ENCODE measurements around the gene C1orf167. TPM values are rescaled to one million over a fixed set of nuclear protein-coding genes. Genes with fewer than 3 reads are reported as not detected.

C1orf167 gene
- total and polyA plus RNA-seq, 3 experiments from 2014 or later, result 0.81 TPM; not detected in 2

DNA sequence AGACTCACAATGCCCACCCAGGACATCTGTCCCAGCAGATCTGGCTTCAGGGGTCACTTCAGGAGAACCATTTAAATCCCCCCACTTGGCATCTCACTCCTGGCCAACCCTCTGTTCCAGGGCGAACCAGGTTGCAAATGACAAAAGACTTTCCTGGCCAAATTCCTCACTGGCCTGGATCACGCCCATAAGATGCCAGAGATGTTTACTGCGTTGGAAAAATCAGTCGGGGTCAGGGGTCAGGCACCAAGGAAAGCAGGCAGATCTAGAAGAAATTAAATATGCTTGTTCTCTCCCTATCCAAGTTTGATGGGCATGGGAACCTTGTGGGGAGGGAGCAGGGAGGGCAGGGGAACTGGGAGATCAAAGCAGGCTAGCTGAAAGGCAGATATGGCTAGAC, 40.7 kb upstream of the C1orf167 start:
- Histone ChIP-seq H3K9me3 (ENCODE audit: low read length) (no peaks in the 10 kb centered on the region), H3K36me3 (ENCODE audit: insufficient read depth, low read length) (no peaks in the 10 kb centered on the region), H3K4me3 (ENCODE audit: low read length) (no peak overlapping the region), H3K27ac (ENCODE audit: low read depth, low read length) (no peak overlapping the region), H3K4me1 (ENCODE audit: insufficient read depth, low read length) (peaks cover 20% of the 10 kb centered on the region), H3K27me3 (ENCODE audit: insufficient read depth, low read length, poor library complexity, severe bottlenecking) (no peaks in the 10 kb centered on the region)
- no peak overlapping the region for H3K4me3 Mint-ChIP-seq
- ChIA-PET POLR2A (no interaction called here), CTCF (interaction anchor here (1.5 to 12.3 kb wide), 5 partner anchors 17 to 77 kb away, joined by 3 to 152 read pairs (median 17); partner anchors contain the start of genes FBXO2, FBXO44, FBXO6 and MAD2L2)
- no peak overlapping the region for H3K27ac Mint-ChIP-seq
- H3K36me3 Mint-ChIP-seq, result no peaks in the 10 kb centered on the region
- no peaks in the 10 kb centered on the region for H3K27me3 Mint-ChIP-seq
- no peaks in the 10 kb centered on the region for H3K9me3 Mint-ChIP-seq
- H3K4me1 Mint-ChIP-seq, result peaks cover 12 to 22% (median 16%) of the 10 kb centered on the region in 3 donors
- no peak for DNase-seq

- Mint-ChIP-seq H3K27me3 (no peaks in the 10 kb centered on the region), H3K4me3 (no peak overlapping the region), H3K27ac (no peak overlapping the region), H3K9me3 (no peaks in the 10 kb centered on the region), H3K4me1 (peaks cover 12 to 22% (median 16%) of the 10 kb centered on the region in 3 donors), H3K36me3 (no peaks in the 10 kb centered on the region)
- H3K27ac ChIP-seq (ENCODE audit: low read depth, low read length), result no peak overlapping the region
- no peak overlapping the region for H3K4me3 ChIP-seq (ENCODE audit: low read length)
- no peaks in the 10 kb centered on the region for H3K27me3 ChIP-seq (ENCODE audit: insufficient read depth, low read length, poor library complexity, severe bottlenecking)
- H3K4me1 ChIP-seq (ENCODE audit: insufficient read depth, low read length), result peaks cover 20% of the 10 kb centered on the region
- H3K9me3 ChIP-seq (ENCODE audit: low read length), result no peaks in the 10 kb centered on the region
- ChIA-PET POLR2A (no interaction called here), CTCF (interaction anchor here (1.0 to 12.3 kb wide), 5 partner anchors 12 to 79 kb away, joined by 3 to 152 read pairs (median 3); partner anchors contain the start of genes FBXO2, FBXO44 and FBXO6)
- no peak for DNase-seq
- no peaks in the 10 kb centered on the region for H3K36me3 ChIP-seq (ENCODE audit: insufficient read depth, low read length)
Measured at GRCh38 chr1:11722538-11722937, 39.5 kb upstream of the C1orf167 start.

- no peaks in the 10 kb centered on the region for H3K36me3 Mint-ChIP-seq
- H3K4me1 Mint-ChIP-seq, result peaks cover 17 to 27% (median 19%) of the 10 kb centered on the region in 3 donors
- H3K27ac Mint-ChIP-seq, result peak overlapping the region in 1 of 8 donors; percentile 27
- Histone ChIP-seq H3K4me3 (ENCODE audit: low read length) (no peak overlapping the region), H3K27ac (ENCODE audit: low read depth, low read length) (no peak overlapping the region), H3K27me3 (ENCODE audit: insufficient read depth, low read length, poor library complexity, severe bottlenecking) (no peaks in the 10 kb centered on the region), H3K36me3 (ENCODE audit: insufficient read depth, low read length) (no peaks in the 10 kb centered on the region), H3K9me3 (ENCODE audit: low read length) (no peaks in the 10 kb centered on the region), H3K4me1 (ENCODE audit: insufficient read depth, low read length) (peaks cover 30% of the 10 kb centered on the region)
- ChIA-PET CTCF (interaction anchor here (0.5 to 12.3 kb wide), 5 partner anchors 52 to 1349 kb away, joined by 3 to 152 read pairs (median 3); partner anchors contain the start of genes FBXO2, FBXO44 and FBXO6), POLR2A (interaction anchor here (0.7 kb wide), 1 partner anchor 73 kb away, joined by 3 read pairs; no protein-coding TSS in a partner anchor)
- H3K27me3 Mint-ChIP-seq, result no peaks in the 10 kb centered on the region
- H3K9me3 Mint-ChIP-seq, result no peaks in the 10 kb centered on the region
- DNase-seq, result no peak
- H3K4me3 Mint-ChIP-seq, result peak overlapping the region in 1 of 7 donors; percentile 27
Measured at GRCh38 chr1:11725616-11726015, 36.4 kb upstream of the C1orf167 start.

DNA sequence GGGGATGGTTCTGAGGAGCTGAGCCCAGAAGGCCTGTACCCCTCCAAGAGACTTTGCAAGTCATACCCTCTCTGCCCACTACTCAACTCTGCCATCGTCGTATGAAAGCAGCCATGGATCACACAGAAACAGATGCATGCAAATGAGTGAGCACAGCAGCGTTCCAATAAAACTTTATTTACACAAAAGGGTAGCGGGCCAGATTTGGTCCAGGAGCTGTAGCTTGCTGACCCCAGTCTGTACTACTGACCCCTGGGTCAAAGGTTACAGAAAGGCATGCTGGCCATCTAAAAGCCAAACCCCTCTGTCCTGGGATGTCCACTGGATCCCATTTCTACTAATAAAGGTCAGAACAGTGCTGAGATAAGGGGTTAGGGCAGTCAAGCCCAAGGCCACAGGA, 34.9 kb upstream of the C1orf167 start:
- peaks cover 30 to 42% (median 30%) of the 10 kb centered on the region in 3 donors for H3K4me1 Mint-ChIP-seq
- ChIA-PET POLR2A (no interaction called here), CTCF (interaction anchor here (12.3 kb wide), 1 partner anchor 75 kb away, joined by 152 read pairs; the partner anchor contains the start of genes FBXO2 and FBXO44)
- no peak overlapping the region for H3K27ac Mint-ChIP-seq
- no peaks in the 10 kb centered on the region for H3K9me3 ChIP-seq (ENCODE audit: low read length)
- no peak overlapping the region for H3K27ac ChIP-seq (ENCODE audit: low read depth, low read length)
- peaks cover 45% of the 10 kb centered on the region for H3K4me1 ChIP-seq (ENCODE audit: insufficient read depth, low read length)
- H3K27me3 ChIP-seq (ENCODE audit: insufficient read depth, low read length, poor library complexity, severe bottlenecking), result no peaks in the 10 kb centered on the region
- H3K27me3 Mint-ChIP-seq, result no peaks in the 10 kb centered on the region
- no peaks in the 10 kb centered on the region for H3K36me3 ChIP-seq (ENCODE audit: insufficient read depth, low read length)
- no peak overlapping the region for H3K4me3 ChIP-seq (ENCODE audit: low read length)
- DNase-seq, result no peak
- no peaks in the 10 kb centered on the region for H3K9me3 Mint-ChIP-seq
- H3K4me3 Mint-ChIP-seq, result no peak overlapping the region
- no peaks in the 10 kb centered on the region for H3K36me3 Mint-ChIP-seq

DNA sequence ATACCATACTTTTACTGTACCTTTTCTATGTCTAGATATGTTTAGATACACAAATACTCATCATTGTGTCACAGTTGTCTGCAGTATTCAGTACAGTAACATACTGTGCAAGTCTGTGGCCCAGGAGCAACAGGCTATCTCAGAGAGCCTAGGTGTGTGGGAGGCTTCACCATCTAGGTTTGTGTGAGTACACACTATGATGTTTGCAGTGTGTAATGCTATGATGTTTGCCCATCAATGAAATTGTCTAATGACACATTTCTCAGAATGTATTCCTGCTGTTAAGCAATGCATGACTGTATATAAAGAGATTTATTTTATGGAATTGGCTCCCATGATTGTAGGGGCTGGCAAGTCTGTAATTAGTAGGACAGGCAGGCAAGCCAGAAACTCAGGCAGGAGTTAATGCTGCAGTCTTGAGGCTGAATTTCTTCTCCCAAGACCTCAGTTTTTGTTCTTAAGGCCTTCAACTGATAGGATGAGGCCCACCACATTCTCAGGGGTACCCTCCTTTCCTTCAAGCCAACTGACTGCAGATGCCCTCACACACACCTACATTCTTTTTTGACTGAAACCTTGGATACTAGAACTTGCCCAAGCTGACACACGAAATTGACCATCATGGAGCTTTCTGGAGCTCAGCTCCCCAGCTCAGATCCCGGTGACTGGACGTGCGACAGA, 33.7 kb upstream of the C1orf167 start:
- no peak overlapping the region for H3K4me3 ChIP-seq (ENCODE audit: low read length)
- H3K9me3 ChIP-seq (ENCODE audit: low read length), result no peaks in the 10 kb centered on the region
- no peak for DNase-seq
- Mint-ChIP-seq H3K36me3 (no peaks in the 10 kb centered on the region), H3K9me3 (no peaks in the 10 kb centered on the region), H3K4me1 (peaks cover 31 to 49% (median 31%) of the 10 kb centered on the region in 3 donors), H3K27me3 (no peaks in the 10 kb centered on the region), H3K4me3 (no peak overlapping the region), H3K27ac (no peak overlapping the region)
- H3K4me1 ChIP-seq (ENCODE audit: insufficient read depth, low read length), result peaks cover 50% of the 10 kb centered on the region
- no peaks in the 10 kb centered on the region for H3K27me3 ChIP-seq (ENCODE audit: insufficient read depth, low read length, poor library complexity, severe bottlenecking)
- H3K27ac ChIP-seq (ENCODE audit: low read depth, low read length), result no peak overlapping the region
- ChIA-PET POLR2A (no interaction called here), CTCF (interaction anchor here (1.0 to 1.8 kb wide), 2 partner anchors 9 to 78 kb away, joined by 4 to 7 read pairs; no protein-coding TSS in a partner anchor)
- no peaks in the 10 kb centered on the region for H3K36me3 ChIP-seq (ENCODE audit: insufficient read depth, low read length)

- Mint-ChIP-seq H3K4me1 (peaks cover 31 to 50% (median 31%) of the 10 kb centered on the region in 3 donors), H3K4me3 (peak overlapping the region in 2 of 7 donors; percentile 4 to 72), H3K27ac (peak overlapping the region in 1 of 8 donors; percentile 52), H3K9me3 (no peaks in the 10 kb centered on the region), H3K27me3 (no peaks in the 10 kb centered on the region), H3K36me3 (no peaks in the 10 kb centered on the region)
- CTCF ChIA-PET, result interaction anchor here (1.0 to 1.8 kb wide), 2 partner anchors 9 to 79 kb away, joined by 4 to 7 read pairs; no protein-coding TSS in a partner anchor
- Histone ChIP-seq H3K27me3 (ENCODE audit: insufficient read depth, low read length, poor library complexity, severe bottlenecking) (no peaks in the 10 kb centered on the region), H3K4me1 (ENCODE audit: insufficient read depth, low read length) (peaks cover 50% of the 10 kb centered on the region), H3K4me3 (ENCODE audit: low read length) (no peak overlapping the region), H3K9me3 (ENCODE audit: low read length) (no peaks in the 10 kb centered on the region), H3K27ac (ENCODE audit: low read depth, low read length) (peak overlapping the region; percentile 33), H3K36me3 (ENCODE audit: insufficient read depth, low read length) (no peaks in the 10 kb centered on the region)
- no peak for DNase-seq
- POLR2A ChIA-PET, result interaction anchor here (1.9 kb wide), 1 partner anchor 10 kb away, joined by 9 read pairs; no protein-coding TSS in a partner anchor
Measured at GRCh38 chr1:11729155-11729497, 32.9 kb upstream of the C1orf167 start.

- Histone ChIP-seq H3K9me3 (ENCODE audit: low read length) (no peaks in the 10 kb centered on the region), H3K36me3 (ENCODE audit: insufficient read depth, low read length) (no peaks in the 10 kb centered on the region), H3K27me3 (ENCODE audit: insufficient read depth, low read length, poor library complexity, severe bottlenecking) (no peaks in the 10 kb centered on the region), H3K27ac (ENCODE audit: low read depth, low read length) (peak overlapping the region; percentile 33), H3K4me3 (ENCODE audit: low read length) (peak overlapping the region; percentile 45), H3K4me1 (ENCODE audit: insufficient read depth, low read length) (peaks cover 50% of the 10 kb centered on the region)
- ChIA-PET POLR2A (interaction anchor here (0.6 to 1.9 kb wide), 5 partner anchors 10 to 467 kb away, joined by 3 to 9 read pairs (median 3); partner anchors contain the start of gene MTOR), CTCF (interaction anchor here (0.9 to 1.8 kb wide), 5 partner anchors 10 to 488 kb away, joined by 3 to 7 read pairs (median 5); partner anchors contain the start of gene FBXO6)
- no peaks in the 10 kb centered on the region for H3K27me3 Mint-ChIP-seq
- H3K4me3 Mint-ChIP-seq, result peak overlapping the region; percentile 63 to 94 (median 81)
- peak overlapping the region; percentile 46 to 93 (median 86) for H3K27ac Mint-ChIP-seq
- no peaks in the 10 kb centered on the region for H3K9me3 Mint-ChIP-seq
- DNase-seq, result peak in 1 of 5 donors; percentile 17
- peaks cover 31 to 50% (median 31%) of the 10 kb centered on the region in 3 donors for H3K4me1 Mint-ChIP-seq
- no peaks in the 10 kb centered on the region for H3K36me3 Mint-ChIP-seq
Measured at GRCh38 chr1:11729498-11730428, 32.2 kb upstream of the C1orf167 start.
